ENCODE measurements around the gene NRGN. TPM values are rescaled to one million over a fixed set of nuclear protein-coding genes. Genes with fewer than 3 reads are reported as not detected.

Gene NRGN
- total RNA-seq, 1 experiment from 2014 or later = 0.80 TPM

DNA sequence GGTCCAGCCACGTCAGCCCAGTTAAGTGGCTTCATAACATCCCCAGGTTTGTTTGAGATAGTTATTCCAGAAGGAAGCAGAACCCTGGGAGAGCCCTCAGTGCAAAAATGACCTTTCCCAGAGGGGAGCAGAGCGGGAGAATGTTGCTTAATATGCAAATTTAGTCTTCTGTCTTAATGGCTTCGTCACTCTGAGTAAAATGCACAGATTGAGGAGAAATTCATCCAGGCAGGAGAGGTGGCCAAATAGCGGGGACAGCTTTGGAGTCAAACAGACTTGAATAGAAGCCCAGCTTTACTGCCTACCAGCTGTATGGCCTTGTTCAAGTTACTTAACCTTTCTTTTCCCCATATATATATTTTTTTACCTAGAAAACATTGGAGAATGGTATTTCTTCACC lies 12.3 kb upstream of the NRGN start:
- H3K27me3 ChIP-seq (ENCODE audit: control insufficient read depth, insufficient read depth, low read length) = peaks cover 25% of the 10 kb centered on the region
- no peak for DNase-seq
- no peak overlapping the region for H3K4me3 ChIP-seq (ENCODE audit: insufficient read depth, low read depth, low read length)
- no peaks in the 10 kb centered on the region for H3K36me3 ChIP-seq (replicated peaks; ENCODE audit: control insufficient read depth, insufficient read depth, low read length)

- H3K4me3 ChIP-seq (ENCODE audit: insufficient read depth, low read depth, low read length) = no peak overlapping the region
- DNase-seq = no peak
- H3K36me3 ChIP-seq (replicated peaks; ENCODE audit: control insufficient read depth, insufficient read depth, low read length) = no peaks in the 10 kb centered on the region
- H3K27me3 ChIP-seq (ENCODE audit: control insufficient read depth, insufficient read depth, low read length) = peaks cover 19% of the 10 kb centered on the region
Measured at GRCh38 chr11:124728134-124728533, 11.6 kb upstream of the NRGN start.

GRCh38 chr11:124729571-124729970 lies 10.2 kb upstream of the NRGN start:
- Histone ChIP-seq H3K36me3 (replicated peaks; ENCODE audit: control insufficient read depth, insufficient read depth, low read length) (no peaks in the 10 kb centered on the region), H3K4me3 (ENCODE audit: insufficient read depth, low read depth, low read length) (no peak overlapping the region), H3K27me3 (ENCODE audit: control insufficient read depth, insufficient read depth, low read length) (peaks cover 5% of the 10 kb centered on the region)
- peak; percentile 2 for DNase-seq

GRCh38 chr11:124732230-124732629 lies 7.5 kb upstream of the NRGN start:
- no peak overlapping the region for H3K4me3 ChIP-seq (ENCODE audit: insufficient read depth, low read depth, low read length)
- no peak for DNase-seq
- H3K27me3 ChIP-seq (ENCODE audit: control insufficient read depth, insufficient read depth, low read length) = peaks cover 17% of the 10 kb centered on the region
- no peaks in the 10 kb centered on the region for H3K36me3 ChIP-seq (replicated peaks; ENCODE audit: control insufficient read depth, insufficient read depth, low read length)

DNA sequence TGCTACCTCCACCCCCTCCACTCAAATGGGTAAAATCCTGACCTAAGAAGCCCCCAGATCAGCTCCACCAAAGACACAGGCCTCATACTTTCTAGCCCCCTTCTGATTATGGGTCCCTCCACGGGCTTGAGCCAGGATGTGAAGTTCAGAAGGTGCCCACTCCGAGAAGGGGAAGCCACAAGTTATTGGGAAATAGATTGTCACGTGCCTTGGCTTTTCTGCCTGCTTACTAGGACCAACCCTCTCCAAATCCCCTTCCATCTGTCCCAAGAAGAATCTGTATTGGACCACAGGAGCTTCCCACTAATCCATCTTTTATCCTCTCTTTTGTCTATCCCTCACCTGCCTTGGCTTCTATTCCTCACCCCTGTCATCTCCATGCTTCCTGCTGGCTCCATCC lies 3.0 kb upstream of the NRGN start:
- H3K4me3 ChIP-seq (ENCODE audit: insufficient read depth, low read depth, low read length) = no peak overlapping the region
- H3K36me3 ChIP-seq (replicated peaks; ENCODE audit: control insufficient read depth, insufficient read depth, low read length) = no peaks in the 10 kb centered on the region
- DNase-seq = no peak
- peaks cover 58% of the 10 kb centered on the region for H3K27me3 ChIP-seq (ENCODE audit: control insufficient read depth, insufficient read depth, low read length)

DNA sequence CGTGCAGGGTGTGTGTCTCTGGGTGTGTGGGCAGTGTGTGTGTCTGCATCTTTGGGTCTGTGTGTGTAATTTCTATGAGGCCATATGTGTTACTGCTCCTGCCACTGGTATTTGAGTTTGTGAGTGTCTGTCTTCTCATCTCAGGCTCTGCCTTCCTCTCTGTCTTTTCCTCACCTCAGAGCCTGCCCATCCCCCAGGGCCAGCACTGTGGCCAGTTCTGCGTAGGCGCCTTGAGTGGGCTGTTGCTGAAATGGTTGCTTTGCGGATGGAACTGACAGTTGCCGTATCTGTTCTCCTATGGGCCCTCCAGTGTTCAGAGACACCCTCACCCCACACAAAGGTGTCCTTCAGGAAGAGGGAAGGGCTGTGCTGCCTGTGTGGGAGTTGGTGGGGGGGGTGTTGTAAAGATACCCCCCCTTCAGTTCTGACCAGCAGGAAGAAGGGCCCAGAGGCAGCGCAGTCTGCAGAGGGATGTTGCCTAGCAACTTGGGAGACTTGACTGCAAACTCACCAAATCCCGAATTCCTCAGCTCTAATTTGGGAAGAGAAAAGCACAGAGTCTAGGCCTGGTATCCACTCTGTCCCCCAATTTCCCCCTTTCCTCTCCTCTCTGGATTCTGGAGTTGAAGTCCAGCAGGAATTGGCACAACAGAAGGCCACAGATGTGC lies 2.0 kb upstream of the NRGN start:
- no peak for DNase-seq
- H3K4me3 ChIP-seq (ENCODE audit: insufficient read depth, low read depth, low read length) = no peak overlapping the region

GRCh38 chr11:124738713-124739478 lies 846 bp upstream of the NRGN start:
- DNase-seq = no peak

More for the DNA sequence above, 2.0 kb upstream of the NRGN start:
- no peaks in the 10 kb centered on the region for H3K36me3 ChIP-seq (replicated peaks; ENCODE audit: control insufficient read depth, insufficient read depth, low read length)
- H3K27me3 ChIP-seq (ENCODE audit: control insufficient read depth, insufficient read depth, low read length) = peaks cover 68% of the 10 kb centered on the region

GRCh38 chr11:124740277-124740882 lies 638 bp downstream of the NRGN start:
- Histone ChIP-seq H3K4me3 (ENCODE audit: insufficient read depth, low read depth, low read length) (peak overlapping the region; percentile 47), H3K36me3 (replicated peaks; ENCODE audit: control insufficient read depth, insufficient read depth, low read length) (no peaks in the 10 kb centered on the region), H3K27me3 (ENCODE audit: control insufficient read depth, insufficient read depth, low read length) (peaks cover 89% of the 10 kb centered on the region)
- peak; percentile 69 for DNase-seq

More at GRCh38 chr11:124738713-124739478, 846 bp upstream of the NRGN start:
- H3K27me3 ChIP-seq (ENCODE audit: control insufficient read depth, insufficient read depth, low read length) = peaks cover 80% of the 10 kb centered on the region
- no peaks in the 10 kb centered on the region for H3K36me3 ChIP-seq (replicated peaks; ENCODE audit: control insufficient read depth, insufficient read depth, low read length)
- H3K4me3 ChIP-seq (ENCODE audit: insufficient read depth, low read depth, low read length) = peak overlapping the region; percentile 47

DNA sequence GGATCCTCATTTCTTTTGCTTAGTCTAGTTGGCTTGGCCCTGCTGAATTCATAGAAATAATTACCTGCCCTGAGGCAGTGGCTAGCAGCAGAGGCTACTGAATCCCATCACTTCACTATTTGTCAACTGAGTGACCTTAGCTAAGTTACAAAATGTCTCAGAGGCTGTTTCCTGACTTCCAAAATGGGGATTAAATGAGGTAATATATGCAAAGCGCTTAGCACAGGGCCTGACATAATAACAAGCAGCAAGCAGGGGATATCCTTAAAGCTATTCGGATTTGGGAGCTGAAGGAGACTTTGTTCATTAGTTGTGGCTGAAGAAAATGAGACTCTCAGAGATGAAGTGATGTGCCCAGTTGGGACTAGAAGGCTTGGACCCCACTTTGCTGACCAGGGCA lies 2.8 kb downstream of the NRGN start:
- Histone ChIP-seq H3K4me3 (ENCODE audit: insufficient read depth, low read depth, low read length) (no peak overlapping the region), H3K27me3 (ENCODE audit: control insufficient read depth, insufficient read depth, low read length) (peaks cover 91% of the 10 kb centered on the region), H3K36me3 (replicated peaks; ENCODE audit: control insufficient read depth, insufficient read depth, low read length) (no peaks in the 10 kb centered on the region)
- DNase-seq = no peak

GRCh38 chr11:124743050-124743449 lies 3.3 kb downstream of the NRGN start:
- Histone ChIP-seq H3K27me3 (ENCODE audit: control insufficient read depth, insufficient read depth, low read length) (peaks cover 91% of the 10 kb centered on the region), H3K36me3 (replicated peaks; ENCODE audit: control insufficient read depth, insufficient read depth, low read length) (no peaks in the 10 kb centered on the region), H3K4me3 (ENCODE audit: insufficient read depth, low read depth, low read length) (no peak overlapping the region)
- DNase-seq = no peak

DNA sequence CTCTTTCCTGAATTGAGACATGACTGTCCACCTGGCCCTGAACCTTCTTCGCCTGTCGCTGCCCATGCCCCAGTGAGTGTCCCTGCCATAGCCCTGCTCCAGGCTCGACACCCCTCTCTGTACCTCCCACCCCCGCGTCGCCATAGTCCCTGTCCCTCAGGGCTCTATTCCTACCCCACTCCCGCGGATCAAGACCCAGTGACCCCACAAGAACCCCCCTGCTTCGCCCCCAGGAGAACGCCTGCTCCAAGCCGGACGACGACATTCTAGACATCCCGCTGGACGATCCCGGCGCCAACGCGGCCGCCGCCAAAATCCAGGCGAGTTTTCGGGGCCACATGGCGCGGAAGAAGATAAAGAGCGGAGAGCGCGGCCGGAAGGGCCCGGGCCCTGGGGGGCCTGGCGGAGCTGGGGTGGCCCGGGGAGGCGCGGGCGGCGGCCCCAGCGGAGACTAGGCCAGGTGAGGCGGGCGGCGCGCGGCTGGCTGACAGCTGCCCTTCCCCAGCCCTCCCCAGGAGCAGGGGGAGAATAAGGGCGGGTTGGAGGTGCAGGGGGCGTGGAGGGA lies 5.6 kb downstream of the NRGN start:
- no peaks in the 10 kb centered on the region for H3K36me3 ChIP-seq (replicated peaks; ENCODE audit: control insufficient read depth, insufficient read depth, low read length)
- peak overlapping the region; percentile 43; the same call in 1 of the 2 replicates for H3K4me3 ChIP-seq (ENCODE audit: insufficient read depth, low read depth, low read length)
- DNase-seq = no peak
- peaks cover 95% of the 10 kb centered on the region for H3K27me3 ChIP-seq (ENCODE audit: control insufficient read depth, insufficient read depth, low read length)

DNA sequence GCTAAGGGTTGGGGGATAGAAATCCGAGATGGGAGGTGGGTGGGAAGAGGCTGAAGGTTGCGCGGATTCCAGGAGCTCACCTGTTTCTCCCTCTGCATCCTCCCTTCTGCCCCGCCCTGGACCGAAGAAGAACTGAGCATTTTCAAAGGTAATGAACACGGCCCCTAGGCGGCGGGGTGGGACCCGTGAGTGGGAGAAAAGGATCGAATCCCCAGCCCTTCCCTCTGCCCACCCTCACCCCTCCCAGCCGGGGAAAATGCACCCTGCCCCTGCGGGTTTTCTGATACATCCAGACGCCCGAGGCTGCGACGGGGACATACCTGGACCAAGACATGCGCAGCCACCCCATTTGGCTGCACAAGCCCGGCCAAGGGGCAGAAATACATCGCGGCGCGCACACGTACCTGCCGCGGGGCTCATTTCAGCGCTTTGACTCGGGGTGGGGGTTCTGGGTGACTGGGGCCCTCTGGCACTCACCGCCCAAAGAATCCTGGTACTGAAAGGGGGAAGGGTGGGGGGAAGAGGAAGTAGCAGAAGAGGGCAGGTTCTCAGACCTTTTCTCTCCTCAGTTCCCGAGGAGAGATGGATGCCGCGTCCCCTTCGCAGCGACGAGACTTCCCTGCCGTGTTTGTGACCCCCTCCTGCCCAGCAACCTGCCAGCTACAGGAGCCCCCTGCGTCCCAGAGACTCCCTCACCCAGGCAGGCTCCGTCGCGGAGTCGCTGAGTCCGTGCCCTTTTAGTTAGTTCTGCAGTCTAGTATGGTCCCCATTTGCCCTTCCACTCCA lies 6.3 kb downstream of the NRGN start:
- H3K36me3 ChIP-seq (replicated peaks; ENCODE audit: control insufficient read depth, insufficient read depth, low read length) = no peaks in the 10 kb centered on the region
- peaks cover 95% of the 10 kb centered on the region for H3K27me3 ChIP-seq (ENCODE audit: control insufficient read depth, insufficient read depth, low read length)
- H3K4me3 ChIP-seq (ENCODE audit: insufficient read depth, low read depth, low read length) = peak overlapping the region; percentile 43
- DNase-seq = peak; percentile 87

- peak; percentile 97 for DNase-seq
- H3K4me3 ChIP-seq (ENCODE audit: insufficient read depth, low read depth, low read length) = peak overlapping the region; percentile 43
- H3K36me3 ChIP-seq (replicated peaks; ENCODE audit: control insufficient read depth, insufficient read depth, low read length) = no peaks in the 10 kb centered on the region
- H3K27me3 ChIP-seq (ENCODE audit: control insufficient read depth, insufficient read depth, low read length) = peaks cover 95% of the 10 kb centered on the region
Measured at GRCh38 chr11:124746621-124747243, 7.0 kb downstream of the NRGN start.

All from H7 (cell line).